ENCODE results near the gene KCNH2.

Gene KCNH2

GRCh38 chr7:150999497-151000230 lies 21.5 kb upstream of the KCNH2 start:
- DNase-seq (ENCODE audit: low read depth) = no peak
- H3K4me3 ChIP-seq (ENCODE audit: low read depth, low read length) = no peak overlapping the region
- no peak for TF ChIP-seq CTCF (IDR thresholded peaks at IDR 0.05; ENCODE audit: low read depth, low read length, missing control alignments)

GRCh38 chr7:150999001-150999400 lies 20.9 kb upstream of the KCNH2 start:
- TF ChIP-seq CTCF (IDR thresholded peaks at IDR 0.05; ENCODE audit: low read depth, low read length, missing control alignments) = no peak
- DNase-seq (ENCODE audit: low read depth) = no peak
- H3K4me3 ChIP-seq (ENCODE audit: low read depth, low read length) = no peak overlapping the region

- no peak for DNase-seq (ENCODE audit: low read depth)
- TF ChIP-seq CTCF (IDR thresholded peaks at IDR 0.05; ENCODE audit: low read depth, low read length, missing control alignments) = no peak
- no peak overlapping the region for H3K4me3 ChIP-seq (ENCODE audit: low read depth, low read length)
Measured at GRCh38 chr7:150998341-150998740, 20.2 kb upstream of the KCNH2 start.

- no peak for DNase-seq (ENCODE audit: low read depth)
- no peak overlapping the region for H3K4me3 ChIP-seq (ENCODE audit: low read depth, low read length)
- TF ChIP-seq CTCF (IDR thresholded peaks at IDR 0.05; ENCODE audit: low read depth, low read length, missing control alignments) = no peak
Measured at GRCh38 chr7:150997817-150998216, 19.7 kb upstream of the KCNH2 start.

- DNase-seq (ENCODE audit: low read depth) = no peak
- no peak overlapping the region for H3K4me3 ChIP-seq (ENCODE audit: low read depth, low read length)
- TF ChIP-seq CTCF (IDR thresholded peaks at IDR 0.05; ENCODE audit: low read depth, low read length, missing control alignments) = no peak
Measured at GRCh38 chr7:150997075-150997511, 19.0 kb upstream of the KCNH2 start.

- no peak for TF ChIP-seq CTCF (IDR thresholded peaks at IDR 0.05; ENCODE audit: low read depth, low read length, missing control alignments)
- no peak for DNase-seq (ENCODE audit: low read depth)
- H3K4me3 ChIP-seq (ENCODE audit: low read depth, low read length) = no peak overlapping the region
Measured at GRCh38 chr7:150996376-150997074, 18.4 kb upstream of the KCNH2 start.
